ENCODE results near the gene TMEM131L.
"Not testable (repeated sequence)": the region's sequence is repeated elsewhere in the genome, so short reads cannot be mapped to it uniquely, and the experiment has no call there.

The TMEM131L gene

GRCh38 chr4:153509212-153509611, 43.1 kb downstream of the TMEM131L start:
- DNase-seq = not testable (repeated sequence)

GRCh38 chr4:153509724-153510123, 43.6 kb downstream of the TMEM131L start:
- no peak for DNase-seq

- no peak for DNase-seq
Observed at GRCh38 chr4:153510252-153511001, 44.3 kb downstream of the TMEM131L start.

- DNase-seq = no peak
Observed at GRCh38 chr4:153511104-153511503, 44.9 kb downstream of the TMEM131L start.

- DNase-seq = no peak
Observed at GRCh38 chr4:153512162-153512852, 46.1 kb downstream of the TMEM131L start.

GRCh38 chr4:153512952-153513500, 46.9 kb downstream of the TMEM131L start:
- DNase-seq = no peak

- no peak for DNase-seq
Observed at GRCh38 chr4:153513596-153513995, 47.4 kb downstream of the TMEM131L start.

- DNase-seq = no peak
Observed at GRCh38 chr4:153514001-153514526, 47.9 kb downstream of the TMEM131L start.

- no peak for DNase-seq
Observed at GRCh38 chr4:153514688-153515426, 48.7 kb downstream of the TMEM131L start.

- no peak for DNase-seq
Observed at GRCh38 chr4:153517159-153517558, 51.0 kb downstream of the TMEM131L start.

GRCh38 chr4:153518001-153518400, 51.8 kb downstream of the TMEM131L start:
- no peak for DNase-seq

- no peak for DNase-seq
Observed at GRCh38 chr4:153518637-153519389, 52.7 kb downstream of the TMEM131L start.

- DNase-seq = no peak
Observed at GRCh38 chr4:153519687-153520086, 53.5 kb downstream of the TMEM131L start.

- DNase-seq = no peak
Observed at GRCh38 chr4:153520227-153520626, 54.1 kb downstream of the TMEM131L start.

- no peak for DNase-seq
Observed at GRCh38 chr4:153520801-153521329, 54.7 kb downstream of the TMEM131L start.

GRCh38 chr4:153521478-153521877, 55.3 kb downstream of the TMEM131L start:
- no peak for DNase-seq

GRCh38 chr4:153521999-153522801, 56.0 kb downstream of the TMEM131L start:
- DNase-seq = peak; percentile 74

GRCh38 chr4:153522802-153523094, 56.6 kb downstream of the TMEM131L start:
- peak; percentile 71 for DNase-seq

GRCh38 chr4:153523164-153523796, 57.1 kb downstream of the TMEM131L start:
- DNase-seq = no peak

- no peak for DNase-seq
Observed at GRCh38 chr4:153523941-153524386, 57.8 kb downstream of the TMEM131L start.

- DNase-seq = no peak
Observed at GRCh38 chr4:153524682-153525081, 58.5 kb downstream of the TMEM131L start.

All from stimulated activated CD8-positive, alpha-beta memory T cell treated with anti-CD3 and anti-CD28 coated beads, Interleukin-4, amount 100 ng/mL, for 48 hours (primary cell).